ENCODE measurements around the gene LUZP4.
A peak's percentile ranks its signal among the peaks of the same experiment; 100 is the strongest.
"Not testable (repeated sequence)": the region's sequence is repeated elsewhere in the genome, so short reads cannot be mapped to it uniquely, and the experiment has no call there.

The LUZP4 gene

GRCh38 chrX:115289465-115289864 lies at the start of gene LUZP4:
LUZP4 (plus strand) TSS chrX:115289715; CDS start chrX:115289760, 45 bp downstream.
- DNase-seq (ENCODE audit: low read depth), result no peak

GRCh38 chrX:115251458-115252233 lies 37.9 kb upstream of the LUZP4 start:
- no peak for DNase-seq (ENCODE audit: low read depth)

DNA sequence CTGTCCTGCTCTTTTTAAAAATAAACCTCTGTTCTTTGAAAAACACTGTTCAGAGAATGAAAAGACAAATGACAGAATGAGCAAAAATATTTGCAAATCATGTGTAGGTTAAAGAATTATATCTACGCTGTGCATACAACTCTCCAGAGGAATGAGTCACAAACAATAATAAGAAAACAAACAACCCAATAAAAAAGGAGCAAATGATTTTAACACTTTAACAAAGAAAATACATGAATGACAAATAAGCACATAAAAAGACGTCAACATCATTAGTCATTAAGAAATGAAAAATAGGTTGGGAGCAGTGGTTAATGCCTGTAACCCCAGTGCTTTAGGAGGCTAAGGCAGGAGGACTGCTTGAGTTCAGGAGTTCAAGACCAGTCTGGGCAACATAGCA lies 34.5 kb upstream of the LUZP4 start:
- no peak for DNase-seq (ENCODE audit: low read depth)

- DNase-seq (ENCODE audit: low read depth), result no peak
Measured at GRCh38 chrX:115257711-115258110, 31.8 kb upstream of the LUZP4 start.

- peak; percentile 68 for DNase-seq (ENCODE audit: low read depth)
Measured at GRCh38 chrX:115259238-115259875, 30.2 kb upstream of the LUZP4 start.

- DNase-seq (ENCODE audit: low read depth), result peak; percentile 72
Measured at GRCh38 chrX:115260330-115260729, 29.2 kb upstream of the LUZP4 start.

DNA sequence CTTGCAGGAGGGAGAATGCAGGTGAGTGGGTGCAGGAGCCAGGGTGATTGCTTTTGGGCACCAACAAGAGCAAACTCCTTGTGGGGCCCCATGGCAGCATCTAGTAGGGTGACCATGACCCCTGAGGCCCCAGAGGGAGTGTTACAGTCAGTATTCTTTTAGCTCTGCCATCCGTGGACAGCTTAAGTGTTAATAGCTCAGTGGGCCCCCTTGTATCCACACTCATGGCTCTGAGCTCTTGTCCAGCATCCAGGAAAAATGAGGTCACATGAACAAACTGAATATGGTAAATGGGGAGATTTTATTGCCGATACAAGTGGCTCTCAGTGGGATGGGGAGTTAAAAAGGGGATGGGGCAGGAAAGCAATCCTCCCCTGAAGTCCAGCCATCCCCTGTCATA lies 28.4 kb upstream of the LUZP4 start:
- no peak for DNase-seq (ENCODE audit: low read depth)

DNA sequence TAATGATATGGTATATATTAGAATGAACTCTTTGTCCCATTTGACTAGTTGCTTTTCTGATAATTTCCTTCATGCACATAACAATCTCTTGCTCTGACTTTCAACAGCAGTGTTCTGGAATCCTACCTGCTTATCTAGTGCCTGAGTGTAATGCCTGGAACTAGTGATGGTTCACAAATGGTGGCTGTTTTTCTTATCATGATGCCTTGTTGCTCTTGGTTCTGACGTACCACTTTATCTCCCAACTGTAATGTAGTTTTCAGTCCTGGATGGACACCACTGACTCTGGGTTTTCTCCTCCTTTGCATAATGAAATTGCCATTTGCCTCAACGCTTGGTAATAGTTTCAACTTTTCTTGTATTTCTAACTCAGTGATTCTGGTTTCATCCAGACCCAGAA lies 25.5 kb upstream of the LUZP4 start:
- no peak for DNase-seq (ENCODE audit: low read depth)

GRCh38 chrX:115266300-115266699 lies 23.2 kb upstream of the LUZP4 start:
- DNase-seq (ENCODE audit: low read depth), result peak; percentile 42

- no peak for DNase-seq (ENCODE audit: low read depth)
Measured at GRCh38 chrX:115268421-115268820, 21.1 kb upstream of the LUZP4 start.

DNA sequence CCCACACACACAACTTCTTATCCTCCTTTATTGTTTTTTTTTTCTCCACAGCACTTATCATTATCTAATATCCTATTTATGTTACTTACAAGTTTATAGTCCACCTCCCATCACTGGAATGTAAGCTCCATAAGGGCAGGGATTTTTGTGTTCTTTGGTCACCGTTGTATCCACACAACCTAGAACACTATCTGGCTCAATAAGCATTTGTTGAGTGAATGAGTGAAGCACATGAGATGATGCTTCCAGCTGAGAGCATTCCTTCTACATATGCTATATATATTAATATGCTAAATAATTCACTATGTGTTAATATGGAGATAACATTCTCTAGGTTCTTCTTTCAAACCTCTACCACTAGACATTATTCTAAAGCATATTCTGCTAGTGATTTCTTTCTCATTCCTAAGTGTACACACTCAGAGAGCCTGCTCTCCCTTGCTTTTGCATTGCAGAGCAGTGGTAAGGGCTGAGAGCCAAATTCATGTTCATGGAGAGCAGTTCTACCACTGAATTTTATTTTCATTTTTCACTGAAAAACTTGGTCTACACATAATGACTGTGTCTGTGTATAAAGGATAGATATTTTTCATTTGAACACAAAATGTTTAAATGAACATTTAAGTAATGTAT lies 20.3 kb upstream of the LUZP4 start:
- no peak for DNase-seq (ENCODE audit: low read depth)

DNA sequence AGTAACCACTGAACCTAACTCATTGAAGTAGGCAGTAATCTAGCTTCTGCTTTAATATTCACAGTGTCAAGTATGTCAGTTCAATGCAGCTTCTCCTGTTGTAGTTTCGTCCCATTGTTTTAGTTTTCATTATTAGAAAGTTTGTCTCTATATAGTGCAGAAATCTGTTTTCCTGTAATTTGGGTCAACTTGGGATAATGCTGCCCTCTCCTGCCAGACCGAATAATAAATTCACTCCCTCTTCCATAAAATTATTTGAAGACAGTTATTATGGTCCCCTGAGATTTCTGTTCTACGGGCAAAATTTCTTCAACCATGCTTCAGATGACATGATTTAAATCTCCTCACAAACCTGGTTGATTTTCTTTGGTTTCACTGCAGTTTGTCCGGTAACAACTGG lies 4.6 kb upstream of the LUZP4 start:
- DNase-seq (ENCODE audit: low read depth), result no peak

DNA sequence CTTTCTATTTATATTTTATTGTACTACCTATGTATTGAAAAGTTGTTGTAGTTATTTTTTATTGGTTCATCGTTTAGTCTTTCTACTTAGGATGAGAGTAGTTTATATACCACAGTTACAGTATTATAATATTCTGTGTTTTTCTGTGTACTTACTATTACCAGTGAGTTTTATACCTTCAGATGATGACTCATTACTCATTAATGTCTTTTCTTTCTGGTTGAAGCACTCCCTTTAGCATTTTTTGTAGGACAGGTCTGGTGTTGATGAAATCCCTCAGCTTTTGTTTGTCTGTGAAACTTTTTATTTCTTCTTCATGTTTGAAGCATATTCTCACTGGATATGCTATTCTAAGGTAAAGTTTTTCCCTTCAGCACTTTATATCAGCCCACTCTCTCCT lies 7.7 kb downstream of the LUZP4 start:
- DNase-seq (ENCODE audit: low read depth), result no peak

- no peak for DNase-seq (ENCODE audit: low read depth)
Measured at GRCh38 chrX:115311139-115311538, 21.6 kb downstream of the LUZP4 start.

- peak; percentile 7 for DNase-seq (ENCODE audit: low read depth)
Measured at GRCh38 chrX:115311601-115312001, 22.1 kb downstream of the LUZP4 start.

- DNase-seq (ENCODE audit: low read depth), result no peak
Measured at GRCh38 chrX:115318139-115318538, 28.6 kb downstream of the LUZP4 start.

GRCh38 chrX:115322375-115322774 lies 32.9 kb downstream of the LUZP4 start:
- no peak for DNase-seq (ENCODE audit: low read depth)

- peak; percentile 40 for DNase-seq (ENCODE audit: low read depth)
Measured at GRCh38 chrX:115324194-115324593, 34.7 kb downstream of the LUZP4 start.

- DNase-seq (ENCODE audit: low read depth), result not testable (repeated sequence)
Measured at GRCh38 chrX:115329282-115329681, 39.8 kb downstream of the LUZP4 start.

- peak; percentile 63 for DNase-seq (ENCODE audit: low read depth)
Measured at GRCh38 chrX:115330498-115331168, 41.1 kb downstream of the LUZP4 start.

GRCh38 chrX:115332832-115333231 lies 43.3 kb downstream of the LUZP4 start:
- peak; percentile 47 for DNase-seq (ENCODE audit: low read depth)

- peak; percentile 84 for DNase-seq (ENCODE audit: low read depth)
Measured at GRCh38 chrX:115333446-115333845, 43.9 kb downstream of the LUZP4 start.

All from amniotic epithelial cell (primary cell).